Astrocyte of the spinal cord (primary cell): ENCODE measurements around the gene PEX12.
"Not testable (repeated sequence)": the region's sequence is repeated elsewhere in the genome, so short reads cannot be mapped to it uniquely, and the experiment has no call there.

Source experiments
- DNase-seq: peaks from one replicate; pipeline ENCODE4 v3.0.0; 2011; ENCODE audit warnings: low read depth, low spot score
- H3K4me3 ChIP-seq: 2 replicates; pipeline ENCODE4 v1.5.1; 2011; ENCODE audit warnings: low read depth, mild to moderate bottlenecking, low read length, moderate library complexity
- CTCF ChIP-seq: IDR thresholded peaks from 2 replicates; pipeline ENCODE4 v1.5.1; 2012; ENCODE audit warnings: low read depth, mild to moderate bottlenecking, low read length, inconsistent platforms
- in situ Hi-C: cut with HindIII; loops from 2 replicates; pipeline ENCODE4 v1.10.0; 2017; ENCODE audit warnings: low sequenced_read_pairs

The PEX12 gene

DNA sequence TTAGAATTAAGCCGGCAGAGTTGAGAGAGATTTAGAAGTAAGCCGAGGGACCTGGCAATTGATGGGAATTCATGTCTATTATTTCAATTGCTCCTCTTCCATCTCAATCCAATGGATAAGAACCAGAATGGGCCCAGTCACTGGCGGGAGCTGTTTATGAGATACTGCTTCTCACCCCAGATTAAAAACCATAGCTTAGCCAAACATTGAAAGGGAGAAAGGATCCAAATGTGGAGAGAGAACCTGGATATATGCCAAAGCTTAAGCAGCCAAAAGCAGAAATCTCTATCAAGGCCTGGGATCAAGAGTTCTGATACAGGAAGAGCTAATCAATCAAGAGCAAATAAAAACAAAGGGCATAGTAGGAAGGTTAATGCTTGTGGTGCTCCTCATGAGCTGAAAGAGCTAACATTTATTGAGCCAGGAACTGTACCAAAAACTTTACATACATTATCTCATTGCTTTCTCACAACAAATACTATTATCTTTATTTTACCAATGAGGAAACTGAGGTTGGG, 43.7 kb downstream of the PEX12 start:
- in situ Hi-C loops, result no loop called here
- TF ChIP-seq CTCF, result no peak
- DNase-seq, result no peak
- no peak overlapping the region for H3K4me3 ChIP-seq

- DNase-seq, result no peak
- in situ Hi-C loops, result no loop called here
- TF ChIP-seq CTCF, result no peak
- H3K4me3 ChIP-seq, result no peak overlapping the region
These were observed 47.2 kb downstream of the PEX12 start for GRCh38 chr17:35531160-35531559.

DNA sequence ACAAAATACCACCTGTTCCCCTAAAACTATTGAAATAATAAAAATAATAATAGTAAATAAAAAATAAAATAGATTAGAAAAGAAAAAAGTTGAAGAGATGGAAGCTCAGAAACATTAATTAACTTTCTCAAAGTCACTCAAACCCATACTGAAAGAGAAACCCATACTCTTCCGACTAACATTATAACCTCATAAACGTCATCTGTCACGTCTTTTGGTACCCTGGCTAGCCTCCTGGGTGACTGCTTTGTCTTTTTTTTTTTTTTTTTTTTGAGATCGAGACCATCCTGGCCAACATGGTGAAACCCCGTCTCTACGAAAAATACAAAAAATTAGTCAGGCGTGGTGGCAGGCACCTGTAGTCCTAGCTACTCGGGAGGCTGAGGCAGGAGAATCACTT, 48.5 kb downstream of the PEX12 start:
- no peak for TF ChIP-seq CTCF
- H3K4me3 ChIP-seq, result no peak overlapping the region
- DNase-seq, result no peak
- in situ Hi-C loops, result no loop called here

DNA sequence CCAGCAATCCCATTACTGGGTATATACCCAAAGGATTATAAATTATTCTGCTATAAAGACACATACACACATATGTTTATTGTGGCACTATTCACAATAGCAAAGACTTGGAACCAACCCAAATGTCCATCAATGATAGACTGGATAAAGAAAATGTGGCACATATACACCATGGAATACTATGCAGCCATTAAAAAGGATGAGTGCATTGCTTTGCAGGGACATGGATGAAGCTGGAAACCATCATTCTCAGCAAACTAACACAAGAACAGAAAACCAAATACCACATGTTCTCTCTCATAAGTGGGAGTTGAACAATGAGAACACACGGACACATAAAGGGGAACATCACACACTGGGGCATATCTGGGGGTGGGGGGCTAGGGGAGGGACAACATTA, 49.0 kb downstream of the PEX12 start:
- DNase-seq, H3K4me3 ChIP-seq, in situ Hi-C loops: not testable (repeated sequence)
